Endothelial cell of umbilical vein (primary cell): ENCODE measurements around the gene CLIP3. TPM values are rescaled to one million over a fixed set of nuclear protein-coding genes. Genes with fewer than 3 reads are reported as not detected.

Source experiments
- BruUV-seq: library from RNA; stranded (reverse); fragments of 400-500 nt; replicated peaks from 2 replicates; lab custom pipeline; 2021; lab: Mats Ljungman, UMichigan
- CTCF ChIA-PET: fragments of 300-600, 350-600 bp; sonication (Branson Sonifier 250); formaldehyde crosslinking; loops from one replicate; lab custom pipeline; 2021; ENCODE audit warnings: antibody characterized with exemption, inconsistent platforms; lab: Charles Lee
- POLR2A ChIA-PET: fragments of 300-600, 350-600 bp; sonication (Branson Sonifier 250); formaldehyde crosslinking; loops from one replicate; lab custom pipeline; 2021; ENCODE audit warnings: antibody characterized with exemption, inconsistent platforms; lab: Charles Lee
- DNase-seq: peaks from one replicate; pipeline ENCODE4 v3.0.0-alpha.2; 2011; ENCODE audit warnings: low read depth, low spot score
- FAIRE-seq: peaks from 2 replicates; lab custom pipeline; 2011; peaks lifted over from hg19 to GRCh38; lab: Jason Lieb, UNC
- H2AFZ ChIP-seq: 2 replicates; pipeline ENCODE4 v1.6.0; 2012; ENCODE audit warnings: low read depth, low read length, control low read depth, inconsistent platforms
- H3K27ac ChIP-seq: 2 replicates; pipeline ENCODE4 v1.5.1; 2011; ENCODE audit warnings: low read depth, mild to moderate bottlenecking, control low read depth, low read length, moderate library complexity; ENCODE audit not compliant: insufficient read depth
- H3K27me3 ChIP-seq, 2 experiments: 2 replicates each; pipeline versions ENCODE4 v1.6.0 to v1.6.1; 2011; ENCODE audit warnings: low read length in 2 of 2, mixed read lengths in 1 of 2; ENCODE audit not compliant: control insufficient read depth in 2 of 2, insufficient read depth in 2 of 2
- H3K36me3 ChIP-seq, 2 experiments: 2 replicates in 1 of 2; 3 replicates in 1 of 2; pipeline ENCODE4 v1.5.1; 2011; ENCODE audit warnings: low read length in 2 of 2, mild to moderate bottlenecking in 1 of 2, moderate library complexity in 1 of 2; ENCODE audit not compliant: control insufficient read depth in 2 of 2, insufficient read depth in 2 of 2; ENCODE audit errors: extremely low read depth in 1 of 2
- H3K4me1 ChIP-seq: 3 replicates; pipeline ENCODE4 v1.5.1; 2011; ENCODE audit warnings: mild to moderate bottlenecking, low read length; ENCODE audit not compliant: control insufficient read depth, insufficient read depth; ENCODE audit errors: extremely low read depth
- H3K4me2 ChIP-seq: 2 replicates; pipeline ENCODE4 v1.6.1; 2011; ENCODE audit warnings: low read length, control low read depth, mixed read lengths; ENCODE audit not compliant: insufficient read depth
- H3K4me3 ChIP-seq, 3 experiments: fragments of 200-600 bp in 1 of 3; sonication (generic), shearing (Covaris generic) in 1 of 3; replicated peaks in 1 of 3; 2 replicates each; pipeline ENCODE4 v1.5.1; 2011 to 2016; ENCODE audit warnings: control low read depth in 3 of 3, low read length in 3 of 3, mild to moderate bottlenecking in 2 of 3, inconsistent platforms in 1 of 3, low read depth in 1 of 3, moderate library complexity in 1 of 3; ENCODE audit not compliant: insufficient read depth in 1 of 3
- H3K79me2 ChIP-seq: 2 replicates; pipeline ENCODE4 v1.6.0; 2012; ENCODE audit warnings: low read length, inconsistent platforms; ENCODE audit not compliant: control insufficient read depth, insufficient read depth
- H3K9ac ChIP-seq: replicated peaks from 2 replicates; pipeline ENCODE3; 2011; ENCODE audit warnings: low read length, control low read depth; ENCODE audit not compliant: insufficient read depth; ENCODE audit errors: extremely low read depth
- H3K9me1 ChIP-seq: replicated peaks from 3 replicates; pipeline ENCODE4 v1.6.0; 2011; ENCODE audit warnings: mild to moderate bottlenecking, low read length; ENCODE audit not compliant: control insufficient read depth, insufficient read depth; ENCODE audit errors: extremely low read depth
- H3K9me3 ChIP-seq: replicated peaks from 2 replicates; pipeline ENCODE4 v1.5.1; 2012; ENCODE audit warnings: low read length, inconsistent platforms; ENCODE audit not compliant: control insufficient read depth, insufficient read depth
- H4K20me1 ChIP-seq: replicated peaks from 2 replicates; pipeline ENCODE3; 2011; ENCODE audit warnings: mild to moderate bottlenecking, low read length; ENCODE audit not compliant: control insufficient read depth, insufficient read depth; ENCODE audit errors: extremely low read depth
- EZH2 ChIP-seq: IDR thresholded peaks from 2 replicates; pipeline ENCODE4 v1.6.1; 2012; ENCODE audit warnings: borderline replicate concordance, low read depth, mild to moderate bottlenecking, moderate library complexity, low read length, inconsistent platforms; ENCODE audit not compliant: severe bottlenecking
- FOS ChIP-seq: IDR thresholded peaks from 2 replicates; pipeline ENCODE4 v1.6.1; 2011; ENCODE audit warnings: mild to moderate bottlenecking, low read length, moderate library complexity, borderline replicate concordance; ENCODE audit not compliant: insufficient read depth
- GATA2 ChIP-seq: IDR thresholded peaks from 2 replicates; pipeline ENCODE4 v1.7.0; 2011; ENCODE audit warnings: low read depth, mild to moderate bottlenecking, moderate library complexity, mixed read lengths, low read length; ENCODE audit not compliant: insufficient read length, insufficient read depth
- JUN ChIP-seq: IDR thresholded peaks from 2 replicates; pipeline ENCODE4 v1.6.1; 2011; ENCODE audit warnings: borderline replicate concordance, low read depth; ENCODE audit not compliant: insufficient read length, insufficient read depth
- MYC ChIP-seq: IDR thresholded peaks from one replicate; pipeline ENCODE4 v1.6.1; 2011; ENCODE audit warnings: mild to moderate bottlenecking, low read depth, low read length
- POLR2A ChIP-seq: IDR thresholded peaks from 2 replicates; pipeline ENCODE4 v1.6.1; 2012; ENCODE audit warnings: low read depth, mild to moderate bottlenecking, control low read depth, low read length
- POLR2AphosphoS5 ChIP-seq: IDR thresholded peaks from 2 replicates; pipeline ENCODE4 v1.6.1; 2012; ENCODE audit warnings: low read depth, mild to moderate bottlenecking, control low read depth, low read length, moderate library complexity; ENCODE audit not compliant: insufficient read depth
- dilution Hi-C: fragments of 300-500 bp; cut with MboI; formaldehyde crosslinking; loops from one replicate; pipeline ENCODE4 v1.15.0; 2019; ENCODE audit warnings: low sequenced_read_pairs; ENCODE audit not compliant: extremely low pct_ligation_motif_present
- intact Hi-C: fragments of 100-400 bp; cut with micrococcal nuclease; formaldehyde crosslinking; loops from one replicate; pipeline ENCODE4 v1.10.0; 2022
- polyA plus RNA-seq, 4 experiments: library from polyadenylated mRNA; depleted of rRNA in 3 of 4; stranded (reverse) in 3 of 4; unstranded in 1 of 4; fragments of >200 nt; gene quantifications; 2 replicates each; pipeline versions ENCODE4 v1.2.1 to v1.2.3, GENCODE V29; 2011 to 2012; ENCODE audit warnings: missing spikeins in 1 of 4
- total RNA-seq: library from RNA; stranded (reverse); gene quantifications from 2 replicates; pipeline ENCODE4 v1.2.3, GENCODE V29; 2021
- TF ChIP-seq, protein P1 (sequence below): IDR thresholded peaks from 2 replicates; pipeline ENCODE4 v1.6.1; 2011; ENCODE audit not compliant: insufficient read depth, insufficient read length
- TF ChIP-seq, protein P2 (sequence below), 2 donors: IDR thresholded peaks; 1 replicate in 1 of 2; 2 replicates in 1 of 2; pipeline ENCODE4 v1.5.1; 2011; ENCODE audit warnings: low read length in 2 of 2, mild to moderate bottlenecking in 2 of 2, moderate library complexity in 2 of 2, control low read depth in 1 of 2, inconsistent platforms in 1 of 2, low read depth in 1 of 2; ENCODE audit not compliant: insufficient read depth in 1 of 2; ENCODE audit errors: extremely low read depth in 1 of 2

CLIP3 gene
- total and polyA plus RNA-seq, 2 donors (not counting 3 experiments of a cell fraction or from before 2014, with no cell fraction given) = 7.0 to 24.4 TPM

DNA sequence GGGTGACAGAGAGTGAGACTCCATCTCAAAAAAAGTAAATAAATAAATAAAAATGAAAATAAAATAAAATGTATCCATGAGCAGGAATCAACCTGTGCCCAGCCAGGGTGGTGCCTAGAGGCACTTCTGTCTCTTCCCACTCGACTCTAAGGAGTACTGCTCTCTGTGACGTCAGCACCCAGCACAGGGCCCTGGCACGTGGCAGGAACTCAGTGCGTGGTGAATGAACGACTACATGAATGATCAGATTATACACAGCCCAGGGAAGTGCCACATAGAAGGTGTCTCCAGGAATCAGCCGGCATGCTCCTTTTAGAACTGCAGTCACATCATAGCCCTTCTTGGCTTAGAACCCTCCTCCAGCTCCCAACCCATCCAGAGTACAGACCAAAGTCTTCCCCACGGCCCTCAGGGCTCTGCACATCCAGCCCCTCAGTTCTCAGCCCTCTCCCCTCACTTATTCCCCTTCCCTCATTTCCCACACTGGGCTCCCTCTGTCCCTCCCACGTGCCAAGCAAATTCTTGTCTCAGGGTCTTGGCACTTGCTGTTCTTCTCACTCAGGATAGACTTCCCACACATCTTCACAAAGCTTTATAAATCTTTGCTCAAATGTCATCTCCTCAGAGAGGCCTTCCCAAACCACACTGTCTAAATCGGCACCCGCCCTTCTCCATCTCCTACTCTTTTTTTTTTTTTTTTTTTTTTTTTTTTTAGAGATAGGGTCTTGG lies 4.2 kb downstream of the CLIP3 start:
- no peak overlapping the region for H2AFZ ChIP-seq
- no peak for DNase-seq
- no peak overlapping the region for H3K4me2 ChIP-seq
- ChIA-PET POLR2A (interaction anchor here (0.7 kb wide), 1 partner anchor 30 kb away, joined by 4 read pairs; no protein-coding TSS in a partner anchor), CTCF (no interaction called here)
- H3K9me3 ChIP-seq = no peaks in the 10 kb centered on the region
- no peak overlapping the region for H3K27ac ChIP-seq
- no peaks in the 10 kb centered on the region for H3K79me2 ChIP-seq
- TF ChIP-seq POLR2A (no peak), POLR2AphosphoS5 (no peak), GATA2 (no peak), FOS (no peak), JUN (no peak), EZH2 (no peak), MYC (no peak)
- TF ChIP-seq, protein P1, sequence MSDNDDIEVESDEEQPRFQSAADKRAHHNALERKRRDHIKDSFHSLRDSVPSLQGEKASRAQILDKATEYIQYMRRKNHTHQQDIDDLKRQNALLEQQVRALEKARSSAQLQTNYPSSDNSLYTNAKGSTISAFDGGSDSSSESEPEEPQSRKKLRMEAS = no peak
- TF ChIP-seq, protein P2, sequence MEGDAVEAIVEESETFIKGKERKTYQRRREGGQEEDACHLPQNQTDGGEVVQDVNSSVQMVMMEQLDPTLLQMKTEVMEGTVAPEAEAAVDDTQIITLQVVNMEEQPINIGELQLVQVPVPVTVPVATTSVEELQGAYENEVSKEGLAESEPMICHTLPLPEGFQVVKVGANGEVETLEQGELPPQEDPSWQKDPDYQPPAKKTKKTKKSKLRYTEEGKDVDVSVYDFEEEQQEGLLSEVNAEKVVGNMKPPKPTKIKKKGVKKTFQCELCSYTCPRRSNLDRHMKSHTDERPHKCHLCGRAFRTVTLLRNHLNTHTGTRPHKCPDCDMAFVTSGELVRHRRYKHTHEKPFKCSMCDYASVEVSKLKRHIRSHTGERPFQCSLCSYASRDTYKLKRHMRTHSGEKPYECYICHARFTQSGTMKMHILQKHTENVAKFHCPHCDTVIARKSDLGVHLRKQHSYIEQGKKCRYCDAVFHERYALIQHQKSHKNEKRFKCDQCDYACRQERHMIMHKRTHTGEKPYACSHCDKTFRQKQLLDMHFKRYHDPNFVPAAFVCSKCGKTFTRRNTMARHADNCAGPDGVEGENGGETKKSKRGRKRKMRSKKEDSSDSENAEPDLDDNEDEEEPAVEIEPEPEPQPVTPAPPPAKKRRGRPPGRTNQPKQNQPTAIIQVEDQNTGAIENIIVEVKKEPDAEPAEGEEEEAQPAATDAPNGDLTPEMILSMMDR (IDR thresholded peaks at IDR 0.05; ENCODE audit: extremely low read depth in 1 of 2, insufficient read depth in 1 of 2, low read depth in 1 of 2, low read length in 2 of 2) = no peak
- peaks cover 0 to 10% of the 10 kb centered on the region in 2 experiments for H3K36me3 ChIP-seq
- no peak for FAIRE-seq
- intact Hi-C loops (no loop called here), dilution Hi-C loops (no loop called here)
- no peak overlapping the region for H3K4me3 ChIP-seq
- peaks cover 6% of the 10 kb centered on the region for H3K4me1 ChIP-seq
- no peaks in the 10 kb centered on the region for H3K27me3 ChIP-seq
- H3K9ac ChIP-seq = no peak overlapping the region
- H4K20me1 ChIP-seq = no peaks in the 10 kb centered on the region
- BruUV-seq = no TSS peak
- no peaks in the 10 kb centered on the region for H3K9me1 ChIP-seq
